HG03066 (cell line): Measurements from ENCODE around the gene C8G.

ENCODE experiments used
- ATAC-seq: cut with Tn5 transposase; IDR thresholded peaks from one replicate; pipeline ENCODE4 v1.9.1; 2021; ENCODE audit warnings: low read depth; ENCODE audit not compliant: unreplicated experiment

Gene C8G

GRCh38 chr9:136979769-136980587 lies 34.9 kb downstream of the C8G start:
- no peak for ATAC-seq

DNA sequence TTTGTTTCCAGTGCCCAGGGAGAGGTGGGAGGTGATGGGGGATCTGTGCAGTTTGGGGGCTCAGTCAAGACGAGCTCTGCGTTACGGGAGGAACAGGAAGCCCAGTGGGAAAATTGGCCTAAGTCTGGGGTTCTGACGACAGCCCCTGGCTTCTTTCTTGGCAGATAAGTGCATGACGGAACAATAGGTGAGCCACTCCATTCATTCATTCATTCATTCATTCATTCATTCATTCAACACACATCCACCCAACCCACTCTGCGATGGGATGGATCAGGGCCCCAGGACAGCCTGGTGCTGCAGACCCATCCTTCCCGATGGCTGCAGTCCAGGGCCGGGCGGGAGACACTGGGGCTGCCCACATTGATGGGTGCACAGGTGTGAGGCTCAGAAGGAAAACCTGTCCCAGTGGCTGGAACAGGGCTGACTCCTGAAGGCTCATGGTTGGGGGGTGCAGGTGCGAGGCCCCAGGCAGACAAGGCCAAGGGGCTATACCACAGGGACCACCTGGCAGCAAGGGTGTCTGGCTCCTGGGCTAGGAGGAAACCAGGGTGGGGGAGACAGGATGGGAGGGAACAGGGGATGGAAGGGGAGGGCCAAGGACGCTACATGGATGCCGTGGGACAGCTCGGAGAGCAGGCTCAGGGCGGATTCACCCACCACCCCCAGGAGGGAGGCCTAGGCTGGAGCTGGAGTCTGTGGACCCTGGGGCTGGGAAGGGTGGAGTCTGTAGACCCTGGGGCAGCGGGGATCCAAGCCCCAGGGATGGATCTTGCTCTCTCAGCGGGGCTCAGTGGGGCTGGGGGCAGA lies 35.8 kb downstream of the C8G start:
- no peak for ATAC-seq

DNA sequence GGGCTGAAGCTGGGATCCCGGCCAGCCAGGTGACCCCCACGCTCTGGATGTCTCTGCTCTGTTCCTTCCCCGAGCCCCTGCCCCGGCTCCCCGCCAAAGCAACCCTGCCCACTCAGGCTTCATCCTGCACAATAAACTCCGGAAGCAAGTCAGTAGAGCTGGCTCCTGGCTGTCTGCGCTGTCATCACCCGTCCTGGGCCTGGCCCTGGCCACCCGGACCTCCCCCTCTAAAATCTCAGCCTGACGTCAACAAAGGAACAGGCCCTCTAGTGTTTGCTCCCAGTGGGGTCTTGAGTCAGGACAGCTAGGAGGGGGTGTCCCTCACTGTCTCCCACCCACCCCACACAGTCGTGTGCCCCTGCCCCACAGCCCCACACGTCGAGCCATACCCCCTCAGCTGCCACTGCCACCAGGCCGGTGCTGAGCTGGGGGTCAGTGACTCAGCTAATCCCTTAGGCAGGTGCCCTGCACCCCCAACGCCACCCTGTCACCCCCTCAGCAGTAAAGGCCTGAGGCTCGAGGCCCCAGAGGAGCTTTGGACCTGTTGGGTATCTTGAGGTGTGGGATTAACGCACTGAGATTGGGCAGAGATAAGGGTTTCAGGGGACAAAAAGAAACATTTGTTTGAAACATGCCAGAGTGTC lies 36.7 kb downstream of the C8G start:
- no peak for ATAC-seq

DNA sequence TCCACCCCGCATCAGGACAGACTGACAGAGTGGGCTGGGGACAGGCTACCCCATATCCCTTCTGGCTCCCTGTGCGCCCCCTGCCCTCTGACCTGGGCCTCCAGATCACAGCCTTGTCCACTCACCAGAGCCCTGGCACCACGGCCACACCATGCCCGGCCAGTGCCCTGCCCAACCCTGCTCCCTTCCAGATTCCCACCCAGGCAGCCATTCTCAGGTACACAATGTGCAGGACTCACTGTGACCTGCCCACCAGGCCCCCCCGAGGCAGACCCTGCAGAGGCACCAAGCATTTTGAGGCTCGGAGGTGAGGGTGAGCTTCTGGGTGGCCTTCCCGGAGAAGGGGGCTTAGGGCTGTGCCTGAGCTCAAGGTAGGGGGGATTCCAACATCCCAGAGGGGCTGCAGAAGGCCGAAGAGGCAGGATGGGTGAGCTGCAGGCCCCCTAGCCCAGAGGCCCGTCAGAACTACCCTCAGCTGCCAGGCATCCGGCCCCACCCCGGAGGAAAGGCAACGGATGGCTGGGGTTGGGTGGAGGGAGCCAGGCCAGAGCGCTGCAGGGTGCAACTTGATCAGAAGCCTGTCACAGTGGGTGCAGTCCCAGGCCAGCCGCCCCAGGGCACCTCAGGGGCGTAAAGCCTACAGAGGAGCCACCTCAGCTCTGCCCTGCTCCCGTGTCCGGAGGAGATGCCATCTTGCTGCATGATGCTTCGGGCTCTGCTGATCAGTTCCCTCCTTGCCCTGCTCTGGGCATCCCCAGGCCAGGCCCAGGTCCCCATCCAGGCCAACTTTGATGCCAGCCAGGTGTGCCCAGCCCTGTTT lies 37.4 kb downstream of the C8G start, which contains the start of gene LCNL1:
TSS of gene LCNL1 (plus strand) at position 762 of the 820 bp plus-strand sequence. CDS start 594 bp downstream, outside the sequence.
- ATAC-seq, result no peak

DNA sequence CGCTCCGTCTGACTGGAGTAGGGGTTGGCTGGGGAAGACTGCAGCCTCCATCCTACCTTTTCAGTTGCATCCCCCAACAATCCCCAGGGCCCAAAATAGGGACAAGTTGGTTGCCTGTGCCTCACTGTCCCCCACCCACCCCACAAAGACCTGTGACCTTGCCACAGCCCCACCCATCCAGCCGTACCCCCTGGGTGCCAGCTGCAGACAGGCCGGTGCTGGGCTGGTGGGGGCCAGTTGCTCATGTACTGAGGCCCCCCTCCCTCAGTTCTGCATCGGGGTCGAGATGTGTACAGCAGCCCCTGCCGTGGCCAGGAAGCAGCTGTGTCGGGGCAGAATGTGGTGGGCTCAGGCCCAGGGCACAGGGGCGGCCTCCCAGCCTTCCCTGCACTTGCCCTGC lies 38.1 kb downstream of the C8G start:
- ATAC-seq, result no peak

DNA sequence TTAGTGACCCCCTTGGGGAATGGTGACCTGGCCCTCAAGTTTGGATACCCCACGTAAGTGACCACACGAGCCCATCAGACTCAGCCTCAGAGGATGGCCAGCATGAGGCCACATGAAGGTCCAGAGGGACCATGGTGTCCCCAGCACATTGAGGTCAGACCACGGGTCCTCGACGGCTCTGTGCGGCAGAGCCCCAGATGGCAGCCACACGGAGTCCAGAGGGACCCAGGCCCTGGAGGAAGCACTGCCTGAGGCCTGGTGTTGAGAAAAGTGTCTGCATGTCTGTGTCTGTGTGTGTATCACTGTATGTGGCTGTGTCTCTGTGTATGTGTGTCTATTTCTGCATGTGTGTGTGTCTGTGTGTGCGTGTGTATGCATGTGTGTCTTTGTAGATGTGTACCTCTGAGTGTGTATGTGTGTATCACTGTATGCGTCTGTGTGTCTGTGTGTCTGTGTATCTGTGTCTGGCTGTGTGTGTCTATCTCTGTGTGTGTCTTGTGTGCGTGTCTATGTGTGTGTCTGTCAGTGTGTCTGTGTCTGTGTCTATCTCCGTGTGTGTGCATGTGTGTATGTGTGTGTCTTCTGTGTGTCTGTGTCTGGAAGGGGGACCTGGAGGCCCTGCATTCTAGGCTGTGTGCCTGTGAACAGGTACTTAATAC lies 38.7 kb downstream of the C8G start:
- ATAC-seq, result no peak

GRCh38 chr9:136984464-136985026 lies 39.5 kb downstream of the C8G start:
- ATAC-seq, result no peak

- no peak for ATAC-seq
These were observed 40.1 kb downstream of the C8G start for GRCh38 chr9:136985027-136985602.

GRCh38 chr9:136985853-136986252 lies 40.8 kb downstream of the C8G start:
- ATAC-seq, result no peak

DNA sequence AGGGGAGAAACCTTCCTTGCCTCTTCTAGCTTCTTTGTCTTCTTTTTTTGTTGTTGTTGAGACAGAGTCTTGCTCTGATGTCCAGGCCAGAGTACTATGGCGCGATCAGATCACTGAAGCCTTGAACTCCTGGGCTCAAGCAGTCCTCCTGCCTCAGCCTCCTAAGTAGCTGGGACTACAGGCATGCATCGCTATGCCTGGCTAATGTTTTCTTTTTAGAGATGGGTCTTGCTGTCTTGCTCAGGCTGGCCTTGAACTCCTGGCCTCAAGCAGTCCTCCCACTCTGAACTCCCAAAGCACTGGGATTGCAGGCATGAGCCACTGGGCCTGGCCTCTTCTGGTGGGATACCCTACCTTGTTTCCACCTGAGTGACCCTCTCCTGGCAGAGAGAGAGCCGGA lies 43.8 kb downstream of the C8G start:
- no peak for ATAC-seq

- ATAC-seq, result no peak
These were observed 45.3 kb downstream of the C8G start for GRCh38 chr9:136990242-136990911.

DNA sequence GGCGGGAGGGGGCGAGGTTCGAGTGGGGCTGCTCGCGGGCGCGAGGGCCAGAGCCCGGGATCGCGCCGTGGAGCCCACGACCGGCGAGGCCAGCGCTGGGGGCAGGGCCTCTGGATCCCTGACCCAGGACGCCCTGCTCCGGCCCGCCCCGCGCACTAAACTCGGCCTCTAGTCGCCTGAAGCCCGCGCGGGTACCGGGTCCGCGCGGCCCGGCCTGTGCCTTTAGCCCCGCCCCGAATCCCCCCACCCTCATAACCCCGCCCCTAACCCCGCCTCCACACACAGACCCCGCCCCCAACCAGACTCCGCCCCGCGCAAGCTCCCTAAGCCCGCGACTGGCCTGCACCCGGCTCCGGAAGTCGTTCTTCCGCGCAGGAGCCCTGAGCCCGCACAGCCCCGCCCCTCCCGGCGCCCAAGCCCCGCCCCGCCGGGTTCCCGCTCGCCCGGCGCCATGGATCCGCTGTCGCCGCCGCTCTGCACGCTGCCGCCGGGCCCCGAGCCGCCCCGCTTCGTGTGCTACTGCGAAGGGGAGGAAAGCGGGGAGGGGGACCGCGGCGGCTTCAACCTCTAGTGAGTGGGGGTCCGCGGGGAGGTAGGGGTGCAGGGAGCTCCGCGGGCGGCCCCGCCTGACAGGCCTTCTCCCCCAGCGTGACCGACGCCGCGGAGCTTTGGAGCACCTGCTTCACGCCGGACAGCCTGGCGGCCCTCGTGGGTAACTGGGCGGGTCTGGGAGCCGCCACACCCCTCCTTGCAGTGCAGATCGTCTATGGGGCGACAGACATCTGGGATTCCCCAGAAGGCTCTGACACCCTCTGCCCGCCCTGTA lies 47.2 kb downstream of the C8G start, which contains the start of gene PAXX:
TSS of gene PAXX (plus strand) at position 430 of the 826 bp plus-strand sequence. CDS start at position 452, 22 bp downstream.
- ATAC-seq, result peak; percentile 77

DNA sequence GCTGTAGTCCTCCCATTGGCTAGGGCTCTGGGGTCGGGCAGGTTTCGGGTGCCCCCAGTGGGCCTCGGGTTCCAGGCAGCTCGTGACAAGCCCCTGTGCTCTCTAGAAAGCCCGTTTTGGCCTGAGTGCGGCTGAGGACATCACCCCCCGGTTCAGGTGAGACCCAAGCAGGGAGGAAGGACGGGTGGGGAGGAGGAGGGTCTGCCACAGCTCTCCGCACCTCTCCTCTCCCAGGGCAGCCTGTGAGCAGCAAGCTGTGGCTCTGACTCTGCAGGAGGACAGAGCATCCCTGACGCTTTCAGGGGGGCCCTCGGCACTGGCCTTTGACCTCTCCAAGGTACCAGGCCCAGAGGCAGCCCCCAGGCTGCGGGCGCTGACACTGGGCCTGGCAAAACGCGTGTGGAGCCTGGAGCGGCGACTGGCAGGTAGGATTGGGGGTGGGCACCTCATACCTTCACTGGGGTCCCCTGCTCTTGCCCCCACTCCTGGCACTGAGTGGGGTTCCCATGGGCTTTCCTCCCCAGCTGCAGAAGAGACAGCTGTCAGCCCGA lies 47.9 kb downstream of the C8G start:
- no peak for ATAC-seq

GRCh38 chr9:136994180-136994887 lies 49.3 kb downstream of the C8G start:
- ATAC-seq, result no peak

- ATAC-seq, result no peak
These were observed 49.8 kb downstream of the C8G start for GRCh38 chr9:136994888-136995230.

GRCh38 chr9:136995362-136995761 lies 50.3 kb downstream of the C8G start:
- ATAC-seq, result no peak

GRCh38 chr9:136995772-136996311 lies 50.8 kb downstream of the C8G start:
- no peak for ATAC-seq
